GM19238 (cell line): ENCODE results near the gene LSS.
"Not testable (repeated sequence)": the region's sequence is repeated elsewhere in the genome, so short reads cannot be mapped to it uniquely, and the experiment has no call there.

ENCODE experiments used
- DNase-seq: peaks from one replicate; pipeline ENCODE4 v3.0.0; 2011; ENCODE audit warnings: low spot score; ENCODE audit not compliant: insufficient read length

The LSS gene

GRCh38 chr21:46245213-46245915 is 16.8 kb upstream of the LSS start:
- no peak for DNase-seq

- no peak for DNase-seq
Observed at GRCh38 chr21:46244602-46245001, 16.0 kb upstream of the LSS start.

- no peak for DNase-seq
Observed at GRCh38 chr21:46243960-46244361, 15.4 kb upstream of the LSS start.

- DNase-seq: no peak
Observed at GRCh38 chr21:46243325-46243724, 14.8 kb upstream of the LSS start.

- DNase-seq: not testable (repeated sequence)
Observed at GRCh38 chr21:46241577-46241976, 13.0 kb upstream of the LSS start.

- DNase-seq: no peak
Observed at GRCh38 chr21:46239817-46240325, 11.3 kb upstream of the LSS start.

- no peak for DNase-seq
Observed at GRCh38 chr21:46237474-46237873, 8.9 kb upstream of the LSS start.

- no peak for DNase-seq
Observed at GRCh38 chr21:46234436-46234950, 5.9 kb upstream of the LSS start.

GRCh38 chr21:46229923-46230260 is 1.3 kb upstream of the LSS start:
- DNase-seq: no peak

GRCh38 chr21:46229133-46229922 is 754 bp upstream of the LSS start:
- DNase-seq: peak; percentile 58

GRCh38 chr21:46227811-46228344 is 696 bp downstream of the LSS start:
- DNase-seq: no peak

- no peak for DNase-seq
Observed at GRCh38 chr21:46226920-46227599, 1.5 kb downstream of the LSS start.

GRCh38 chr21:46226146-46226545 is 2.4 kb downstream of the LSS start:
- no peak for DNase-seq

- not testable (repeated sequence) for DNase-seq
Observed at GRCh38 chr21:46223661-46224060, 4.9 kb downstream of the LSS start.

- no peak for DNase-seq
Observed at GRCh38 chr21:46223217-46223616, 5.4 kb downstream of the LSS start.

- no peak for DNase-seq
Observed at GRCh38 chr21:46222436-46223116, 6.0 kb downstream of the LSS start.

GRCh38 chr21:46221664-46222435 is 6.7 kb downstream of the LSS start:
- DNase-seq: no peak

- no peak for DNase-seq
Observed at GRCh38 chr21:46220847-46221246, 7.7 kb downstream of the LSS start.

GRCh38 chr21:46220275-46220810 is 8.2 kb downstream of the LSS start:
- DNase-seq: no peak

GRCh38 chr21:46219591-46220239 is 8.9 kb downstream of the LSS start:
- no peak for DNase-seq
